ENCODE measurements around the gene HNRNPDL.

GRCh38 chr4:82381235-82381634 lies 49.0 kb downstream of the HNRNPDL start:
- TF ChIP-seq, protein P1, sequence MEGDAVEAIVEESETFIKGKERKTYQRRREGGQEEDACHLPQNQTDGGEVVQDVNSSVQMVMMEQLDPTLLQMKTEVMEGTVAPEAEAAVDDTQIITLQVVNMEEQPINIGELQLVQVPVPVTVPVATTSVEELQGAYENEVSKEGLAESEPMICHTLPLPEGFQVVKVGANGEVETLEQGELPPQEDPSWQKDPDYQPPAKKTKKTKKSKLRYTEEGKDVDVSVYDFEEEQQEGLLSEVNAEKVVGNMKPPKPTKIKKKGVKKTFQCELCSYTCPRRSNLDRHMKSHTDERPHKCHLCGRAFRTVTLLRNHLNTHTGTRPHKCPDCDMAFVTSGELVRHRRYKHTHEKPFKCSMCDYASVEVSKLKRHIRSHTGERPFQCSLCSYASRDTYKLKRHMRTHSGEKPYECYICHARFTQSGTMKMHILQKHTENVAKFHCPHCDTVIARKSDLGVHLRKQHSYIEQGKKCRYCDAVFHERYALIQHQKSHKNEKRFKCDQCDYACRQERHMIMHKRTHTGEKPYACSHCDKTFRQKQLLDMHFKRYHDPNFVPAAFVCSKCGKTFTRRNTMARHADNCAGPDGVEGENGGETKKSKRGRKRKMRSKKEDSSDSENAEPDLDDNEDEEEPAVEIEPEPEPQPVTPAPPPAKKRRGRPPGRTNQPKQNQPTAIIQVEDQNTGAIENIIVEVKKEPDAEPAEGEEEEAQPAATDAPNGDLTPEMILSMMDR (IDR thresholded peaks at IDR 0.05; ENCODE audit: poor library complexity, severe bottlenecking) = no peak
- TF ChIP-seq POLR2AphosphoS5 (IDR thresholded peaks at IDR 0.05) = no peak

Data from neural cell (in vitro differentiated cells).